ENCODE data around the gene USP54. TPM values are rescaled to one million over a fixed set of nuclear protein-coding genes. Genes with fewer than 3 reads are reported as not detected.
"Not testable (repeated sequence)": the region's sequence is repeated elsewhere in the genome, so short reads cannot be mapped to it uniquely, and the experiment has no call there.

Gene USP54
- total and polyA plus RNA-seq, 8 donors, result 12.1 to 49.9 (median 25.5) TPM

DNA sequence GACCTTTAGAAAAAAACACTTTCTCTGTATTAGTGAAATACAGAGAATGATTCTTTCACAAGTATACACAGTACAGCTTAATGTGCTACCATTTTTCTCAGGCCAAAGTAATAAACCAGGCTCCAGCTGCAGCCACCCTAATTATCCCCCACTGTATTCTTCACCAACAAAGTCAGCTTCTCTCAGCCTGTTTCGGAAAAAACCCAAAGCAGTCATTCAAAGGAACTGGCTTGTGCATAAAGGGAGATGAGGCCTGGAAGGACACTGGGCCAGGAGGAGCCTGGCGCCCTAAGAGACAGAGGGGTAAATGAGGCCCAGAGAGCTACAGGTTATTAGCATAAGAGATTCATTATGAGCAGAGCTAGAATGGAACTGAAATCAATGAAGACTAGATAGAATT, 9.2 kb downstream of the USP54 start:
- no peak overlapping the region for H3K27ac ChIP-seq
- H3K9me3 ChIP-seq, result no peaks in the 10 kb centered on the region
- intact Hi-C loops (cut with DNase I), result no loop called here
- 96 to 98% methylated on average over 2 of the region's 2 CpGs for WGBS, 2 donors
- no peaks in the 10 kb centered on the region for H3K27me3 ChIP-seq
- DNase-seq (no peak), FAIRE-seq (no peak), ATAC-seq (no peak)
- no peaks in the 10 kb centered on the region for H3K36me3 ChIP-seq
- no peak overlapping the region for H3K4me3 ChIP-seq
- TF ChIP-seq, protein P1, sequence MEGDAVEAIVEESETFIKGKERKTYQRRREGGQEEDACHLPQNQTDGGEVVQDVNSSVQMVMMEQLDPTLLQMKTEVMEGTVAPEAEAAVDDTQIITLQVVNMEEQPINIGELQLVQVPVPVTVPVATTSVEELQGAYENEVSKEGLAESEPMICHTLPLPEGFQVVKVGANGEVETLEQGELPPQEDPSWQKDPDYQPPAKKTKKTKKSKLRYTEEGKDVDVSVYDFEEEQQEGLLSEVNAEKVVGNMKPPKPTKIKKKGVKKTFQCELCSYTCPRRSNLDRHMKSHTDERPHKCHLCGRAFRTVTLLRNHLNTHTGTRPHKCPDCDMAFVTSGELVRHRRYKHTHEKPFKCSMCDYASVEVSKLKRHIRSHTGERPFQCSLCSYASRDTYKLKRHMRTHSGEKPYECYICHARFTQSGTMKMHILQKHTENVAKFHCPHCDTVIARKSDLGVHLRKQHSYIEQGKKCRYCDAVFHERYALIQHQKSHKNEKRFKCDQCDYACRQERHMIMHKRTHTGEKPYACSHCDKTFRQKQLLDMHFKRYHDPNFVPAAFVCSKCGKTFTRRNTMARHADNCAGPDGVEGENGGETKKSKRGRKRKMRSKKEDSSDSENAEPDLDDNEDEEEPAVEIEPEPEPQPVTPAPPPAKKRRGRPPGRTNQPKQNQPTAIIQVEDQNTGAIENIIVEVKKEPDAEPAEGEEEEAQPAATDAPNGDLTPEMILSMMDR (IDR thresholded peaks at IDR 0.05), result no peak
- peaks cover 13 to 29% (median 28%) of the 10 kb centered on the region in 3 donors for H3K4me1 ChIP-seq

GRCh38 chr10:73578927-73579326, 12.2 kb downstream of the USP54 start:
- H3K36me3 ChIP-seq; intact Hi-C loops (cut with DNase I); H3K4me3 ChIP-seq; ATAC-seq; H3K9me3 ChIP-seq; DNase-seq; H3K27me3 ChIP-seq; FAIRE-seq; H3K27ac ChIP-seq: not testable (repeated sequence)
- 97% methylated on average over 6 of the region's 6 CpGs for WGBS, 2 donors
- H3K4me1 ChIP-seq, result peaks cover 16 to 31% (median 27%) of the 10 kb centered on the region in 3 donors

- TF ChIP-seq, protein P1 (IDR thresholded peaks at IDR 0.05), result no peak
- H3K27me3 ChIP-seq, result no peaks in the 10 kb centered on the region
- peak overlapping the region in 3 of 4 donors; percentile 7 to 81 (median 72) for H3K27ac ChIP-seq
- intact Hi-C loops (cut with DNase I), result no loop called here
- no peak overlapping the region for H3K4me3 ChIP-seq
- ATAC-seq (peak; percentile 78 to 91 (median 88)), DNase-seq (peak in 4 of 6 donors; percentile 63 to 85 (median 72)), FAIRE-seq (peak; percentile 20)
- no peaks in the 10 kb centered on the region for H3K9me3 ChIP-seq
- WGBS, 2 donors, result 10 to 22% methylated on average over 1 of the region's 1 CpG
- no peaks in the 10 kb centered on the region for H3K36me3 ChIP-seq
- H3K4me1 ChIP-seq, result peaks cover 16 to 36% (median 27%) of the 10 kb centered on the region in 3 donors
Measured at GRCh38 chr10:73577788-73578187, 13.4 kb downstream of the USP54 start.

GRCh38 chr10:73576890-73577591, 14.1 kb downstream of the USP54 start:
- DNase-seq (no peak), ATAC-seq (peak in 2 of 4 donors; percentile 2 to 5), FAIRE-seq (peak; percentile 29)
- Histone ChIP-seq H3K9me3 (no peaks in the 10 kb centered on the region), H3K27ac (peak overlapping the region; percentile 11 to 81 (median 58)), H3K4me3 (no peak overlapping the region), H3K27me3 (no peaks in the 10 kb centered on the region), H3K4me1 (peaks cover 16 to 39% (median 27%) of the 10 kb centered on the region in 3 donors), H3K36me3 (no peaks in the 10 kb centered on the region)
- intact Hi-C loops (cut with DNase I), result no loop called here
- TF ChIP-seq, protein P1 (IDR thresholded peaks at IDR 0.05), result no peak
- WGBS, 2 donors, result 43 to 51% methylated on average over 3 of the region's 3 CpGs

DNA sequence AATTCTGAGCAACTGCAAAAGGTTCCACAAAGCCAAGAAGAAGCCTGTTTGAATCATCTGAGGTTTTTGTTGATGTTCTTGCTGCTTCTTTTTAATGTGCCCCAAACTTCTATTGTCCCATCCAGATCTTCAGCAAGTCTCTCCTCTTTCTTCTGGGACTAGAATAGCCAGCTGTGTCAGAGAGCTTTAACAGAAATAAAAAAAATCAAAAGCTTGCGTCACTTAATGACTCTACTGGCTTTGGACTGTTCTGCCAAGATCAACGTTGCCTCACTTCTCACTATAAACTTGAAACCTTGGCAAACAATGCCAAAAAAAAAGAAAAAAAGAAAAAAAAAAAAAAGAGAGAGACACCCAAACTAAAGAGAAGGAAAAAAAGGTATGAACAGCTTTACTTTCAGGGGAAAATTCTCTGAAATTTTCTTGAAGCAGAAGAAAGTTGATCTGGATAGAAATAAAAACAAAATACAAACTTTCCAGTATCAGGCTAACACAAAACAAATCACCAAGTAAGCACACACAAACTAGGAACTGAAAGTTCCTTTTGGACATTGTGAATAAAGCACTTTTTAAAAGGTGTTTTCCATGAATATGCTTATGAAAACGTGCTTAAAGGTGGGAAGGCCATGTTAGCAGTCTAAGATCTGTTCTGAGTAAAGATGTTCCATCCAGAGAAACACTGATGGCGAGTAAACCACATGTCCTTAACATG, 14.8 kb downstream of the USP54 start:
- FAIRE-seq, result peak; percentile 86
- TF ChIP-seq, protein P1 (IDR thresholded peaks at IDR 0.05), result no peak
- WGBS, 2 donors, result 26 to 30% methylated on average over 4 of the region's 4 CpGs
- intact Hi-C loops (cut with DNase I), result no loop called here
- Histone ChIP-seq H3K4me1 (peaks cover 16 to 39% (median 27%) of the 10 kb centered on the region in 3 donors), H3K36me3 (no peaks in the 10 kb centered on the region), H3K27me3 (no peaks in the 10 kb centered on the region), H3K27ac (peak overlapping the region; percentile 11 to 72 (median 54)), H3K4me3 (peak overlapping the region in 3 of 4 donors; percentile 15 to 41 (median 39)), H3K9me3 (no peaks in the 10 kb centered on the region)
- peak in 3 of 6 donors; percentile 56 to 62 (median 61) for DNase-seq
- ATAC-seq, result peak; percentile 85 to 91 (median 88)

- H3K27me3 ChIP-seq; H3K4me1 ChIP-seq; H3K4me3 ChIP-seq; FAIRE-seq; DNase-seq; H3K9me3 ChIP-seq; H3K27ac ChIP-seq; intact Hi-C loops (cut with DNase I); ATAC-seq: not testable (repeated sequence)
- 80 to 97% methylated on average over 7 of the region's 7 CpGs for WGBS, 2 donors
- H3K36me3 ChIP-seq, result peaks cover 0 to 11% (median 5%) of the 10 kb centered on the region in 3 donors
Measured at GRCh38 chr10:73567025-73567424, 24.1 kb downstream of the USP54 start.

Measured in pancreas (tissue), 10 donors.